ENCODE measurements around the gene MBD6. TPM values are rescaled to one million over a fixed set of nuclear protein-coding genes. Genes with fewer than 3 reads are reported as not detected.

Gene MBD6
- total and polyA plus RNA-seq, 2 of the 8 experiments (the other 6 are each of a cell fraction or from before 2014, with no cell fraction given), result 3.9 to 32.3 TPM

GRCh38 chr12:57528831-57529555 is 6.4 kb downstream of the MBD6 start:
- Histone ChIP-seq H3K4me1 (replicated peaks in 1 of 4; ENCODE audit: control insufficient read depth in 3 of 4, insufficient read depth in 4 of 4, low read length in 3 of 4) (peaks cover 0 to under 1% (median 0%) of the 10 kb centered on the region in 4 experiments; a peak in 1 of 7 replicates), H2BK15ac (ENCODE audit: low read length) (no peak overlapping the region), H2AFZ (ENCODE audit: low read length) (no peak overlapping the region), H3K4me3 (ENCODE audit: extremely low read depth in 1 of 4, insufficient read depth in 2 of 4, low read depth in 3 of 4, low read length in 4 of 4) (no peak overlapping the region), H2BK12ac (ENCODE audit: low read depth, low read length) (no peak overlapping the region), H3K4ac (replicated peaks; ENCODE audit: insufficient read length, low read depth, low read length) (no peak overlapping the region), H4K91ac (replicated peaks; ENCODE audit: insufficient read length, low read length) (no peak overlapping the region), H3K23ac (ENCODE audit: insufficient read length) (no peak overlapping the region), H2BK120ac (replicated peaks; ENCODE audit: low read depth, low read length) (no peak overlapping the region), H3K9ac (replicated peaks in 1 of 4; ENCODE audit: extremely low read depth in 1 of 4, low read depth in 3 of 4, low read length in 3 of 4) (no peak overlapping the region), H3K36me3 (ENCODE audit: control insufficient read depth in 2 of 4, insufficient read depth in 4 of 4, low read length in 3 of 4) (peaks cover 11 to 72% (median 39%) of the 10 kb centered on the region in 4 experiments; a peak in 7 of 8 replicates), H3K14ac (ENCODE audit: insufficient read length) (no peak overlapping the region), H3K56ac (replicated peaks; ENCODE audit: insufficient read length, low read depth, low read length) (no peak overlapping the region), H3K18ac (ENCODE audit: extremely low read depth, low read length) (no peak overlapping the region), H3K27ac (ENCODE audit: low read depth, low read length) (no peak overlapping the region), H4K20me1 (replicated peaks in 1 of 2; ENCODE audit: control insufficient read depth in 1 of 2, insufficient read depth in 2 of 2, low read length in 2 of 2) (peaks cover 1 to 6% of the 10 kb centered on the region in 2 experiments), H2BK5ac (ENCODE audit: low read depth, low read length) (no peak overlapping the region), H4K8ac (ENCODE audit: extremely low read depth, insufficient read depth, low read length) (no peak overlapping the region), H3K4me2 (ENCODE audit: insufficient read depth in 1 of 2, low read depth in 2 of 2, low read length in 2 of 2) (no peak overlapping the region), H3K9me3 (ENCODE audit: insufficient read depth in 2 of 2, low read depth in 1 of 2, low read length in 1 of 2) (no peaks in the 10 kb centered on the region), H3K27me3 (replicated peaks in 1 of 4; ENCODE audit: control insufficient read depth in 3 of 4, extremely low read depth in 1 of 4, insufficient read depth in 3 of 4, low read length in 3 of 4) (peaks cover 0 to 1% (median 0%) of the 10 kb centered on the region in 4 experiments; a peak in 1 of 7 replicates), H3K79me1 (ENCODE audit: low read depth, low read length) (no peaks in the 10 kb centered on the region; the same call in 1 of the 2 replicates), H3K23me2 (ENCODE audit: low read depth, low read length) (no peaks in the 10 kb centered on the region), H3K79me2 (ENCODE audit: control insufficient read depth in 1 of 2, insufficient read depth in 2 of 2, low read length in 2 of 2) (peaks cover 0 to 6% of the 10 kb centered on the region in 2 experiments; a peak in 1 of 4 replicates), H4K5ac (ENCODE audit: insufficient read length, low read depth, low read length) (no peak overlapping the region), H2BK20ac (ENCODE audit: low read length) (no peak overlapping the region), H2AK5ac (ENCODE audit: low read depth, low read length) (no peak overlapping the region)
- FAIRE-seq, result no peak
- ChIA-PET POLR2A (ENCODE audit: partially characterized antibody) (interaction anchor here (0.9 to 8.9 kb wide), 8 partner anchors 10 to 46 kb away, joined by 3 to 65 read pairs (median 4); partner anchors contain the start of genes DCTN2 and DDIT3), CTCF (ENCODE audit: partially characterized antibody) (interaction anchor here (0.6 to 1.3 kb wide), 2 partner anchors 12 to 54 kb away, joined by 4 read pairs; no protein-coding TSS in a partner anchor)
- DNase-seq (ENCODE audit: low read depth in 1 of 2, low spot score in 2 of 2), result no peak
- TF ChIP-seq POU5F1 (IDR thresholded peaks at IDR 0.05; ENCODE audit: low read depth, low read length) (no peak), EZH2 (IDR thresholded peaks at IDR 0.05; ENCODE audit: low read depth, low read length, severe bottlenecking) (no peak), SIX5 (IDR thresholded peaks at IDR 0.05; ENCODE audit: low read depth, low read length) (no peak), KDM5A (IDR thresholded peaks at IDR 0.05; ENCODE audit: low read length) (no peak), GTF2F1 (IDR thresholded peaks at IDR 0.05; ENCODE audit: borderline replicate concordance, low read depth, low read length) (no peak), CHD2 (IDR thresholded peaks at IDR 0.05; ENCODE audit: low read length) (no peak), SP1 (IDR thresholded peaks at IDR 0.05; ENCODE audit: low read depth, low read length) (no peak), JUND (IDR thresholded peaks at IDR 0.05; ENCODE audit: low read length) (no peak), ZNF274 (IDR thresholded peaks at IDR 0.05; ENCODE audit: borderline replicate concordance, extremely low read depth, low read length) (no peak), SIRT6 (IDR thresholded peaks at IDR 0.05; ENCODE audit: low read length) (no peak), POLR2AphosphoS5 (IDR thresholded peaks at IDR 0.05; ENCODE audit: low read depth, low read length) (no peak)
- WGBS, 2 experiments (ENCODE audit: extremely low coverage in 1 of 2, insufficient coverage in 1 of 2, insufficient read length in 1 of 2, insufficient replicate concordance in 2 of 2, low coverage in 1 of 2, low lambda C conversion rate in 2 of 2, missing lambda C conversion rate in 1 of 2), result 89% methylated on average over 8 of the region's 10 CpGs; no CpG with 5 or more reads in 1 of the 2 experiments

All from H1 (cell line).